K562 (cell line): Measurements from ENCODE around the gene TRMT112. TPM values are rescaled to one million over a fixed set of nuclear protein-coding genes. Genes with fewer than 3 reads are reported as not detected.

Source experiments
- BCOR ChIP-seq: fragments of 450-650 bp; IDR thresholded peaks from 2 replicates; pipeline ENCODE4 v1.6.1; 2016
- CHD4 ChIP-seq: fragments of 200-600 bp; sonication (generic); IDR thresholded peaks from 3 replicates; pipeline ENCODE4 v1.6.1; 2012; ENCODE audit warnings: low read depth, mild to moderate bottlenecking, mixed read lengths, low read length, inconsistent platforms; ENCODE audit not compliant: insufficient read depth, insufficient replicate concordance, poor library complexity, severe bottlenecking
- CREBBP ChIP-seq: IDR thresholded peaks from one replicate; pipeline ENCODE4 v1.6.1; 2012; ENCODE audit warnings: low read depth, mild to moderate bottlenecking, control low read depth, inconsistent platforms, low read length
- CREM ChIP-seq: IDR thresholded peaks from 2 replicates; pipeline ENCODE4 v1.6.1; 2014; ENCODE audit warnings: antibody characterized with exemption, low read depth
- DIDO1 ChIP-seq: fragments of 450-650 bp; IDR thresholded peaks from 2 replicates; pipeline ENCODE4 v1.6.1; 2016; ENCODE audit warnings: low read depth, missing biosample characterization, missing genetic modification characterization
- FIP1L1 ChIP-seq: fragments of 200-400 bp; formaldehyde crosslinking; IDR thresholded peaks from 2 replicates; pipeline ENCODE4 v1.6.1; 2018; ENCODE audit warnings: mild to moderate bottlenecking, low read depth, low read length; ENCODE audit not compliant: poor library complexity, severe bottlenecking
- GATAD2B ChIP-seq: fragments of 450-650 bp; IDR thresholded peaks from 2 replicates; pipeline ENCODE4 v1.6.1; 2017; ENCODE audit warnings: mild to moderate bottlenecking, borderline replicate concordance
- HDAC2 ChIP-seq: fragments of 450-650 bp; IDR thresholded peaks from 2 replicates; pipeline ENCODE4 v1.6.1; 2016; ENCODE audit warnings: mild to moderate bottlenecking
- LARP7 ChIP-seq: fragments of 450-650 bp; IDR thresholded peaks from 2 replicates; pipeline ENCODE4 v1.6.1; 2016
- NFYB ChIP-seq: IDR thresholded peaks from 2 replicates; pipeline ENCODE4 v1.6.1; 2011; ENCODE audit warnings: mild to moderate bottlenecking, moderate library complexity; ENCODE audit not compliant: insufficient read length; ENCODE audit errors: extremely low read depth
- POLR2H ChIP-seq: IDR thresholded peaks from 2 replicates; pipeline ENCODE4 v1.6.1; 2016; ENCODE audit warnings: missing genetic modification characterization, low read depth, mild to moderate bottlenecking, control low read depth, missing compliant biosample characterization, moderate library complexity
- PRMT5 ChIP-seq: sonication (generic); formaldehyde crosslinking; IDR thresholded peaks from 2 replicates; pipeline ENCODE4 v1.5.0; 2020; ENCODE audit warnings: missing genetic modification reagents
- RB1 ChIP-seq: fragments of 450-650 bp; IDR thresholded peaks from 2 replicates; pipeline ENCODE4 v1.6.1; 2017; ENCODE audit warnings: low read depth, mild to moderate bottlenecking
- RBM22 ChIP-seq: fragments of 200-400 bp; formaldehyde crosslinking; IDR thresholded peaks from 2 replicates; pipeline ENCODE4 v1.6.1; 2018; ENCODE audit warnings: low read length, low read depth; ENCODE audit not compliant: poor library complexity, severe bottlenecking
- RBM25 ChIP-seq: fragments of 200-400 bp; formaldehyde crosslinking; IDR thresholded peaks from 2 replicates; pipeline ENCODE4 v1.6.1; 2018; ENCODE audit warnings: low read length, low read depth, moderate library complexity; ENCODE audit not compliant: severe bottlenecking
- RNF2 ChIP-seq: sonication (generic); IDR thresholded peaks from 2 replicates; pipeline ENCODE4 v1.6.1; 2016
- ZNF699 ChIP-seq: fragments of 250-450 bp; sonication (Bioruptor Pico); IDR thresholded peaks from 2 replicates; pipeline ENCODE4 v1.8.0; 2021; ENCODE audit warnings: mild to moderate bottlenecking, moderate library complexity; ENCODE audit not compliant: insufficient replicate concordance
- polyA plus RNA-seq, 8 experiments: library from polyadenylated mRNA; depleted of rRNA in 4 of 8; stranded (reverse) in 5 of 8; unstranded in 3 of 8; fragments of >200 nt; fragmentation: Nextera tagmentation in 2 of 8; fragmentation: Illumina TruSeq in 1 of 8; extraction: Ambion mirVana in 2 of 8; extraction: Trizol in 1 of 8; gene quantifications; 2 replicates each; pipeline versions ENCODE4 v1.2.1 to v1.2.3, GENCODE V29; 2011 to 2014; ENCODE audit warnings: inconsistent platforms in 1 of 8, missing spikeins in 1 of 8
- total RNA-seq, 7 experiments: library from RNA; depleted of rRNA in 6 of 7; stranded (reverse); fragments of >200 nt in 6 of 7; fragmentation: Illumina TruSeq in 2 of 7; extraction: Trizol in 2 of 7; gene quantifications; 2 replicates each; pipeline versions ENCODE4 v1.2.1 to v1.2.3, GENCODE V29; 2011 to 2021; ENCODE audit warnings: low replicate concordance in 1 of 7
- TF ChIP-seq, protein P1 (sequence below): fragments of 450-650 bp; IDR thresholded peaks from 2 replicates; pipeline ENCODE4 v1.6.1; 2014; ENCODE audit warnings: low read depth, mild to moderate bottlenecking, moderate library complexity, borderline replicate concordance
- TF ChIP-seq, protein P2 (sequence below): fragments of 250-450 bp; sonication (Bioruptor Pico); IDR thresholded peaks from 2 replicates; pipeline ENCODE4 v1.8.0; 2022; ENCODE audit warnings: inconsistent platforms
- TF ChIP-seq, protein P3 (sequence below): fragments of 450-650 bp; IDR thresholded peaks from 2 replicates; pipeline ENCODE4 v1.6.1; 2016; ENCODE audit warnings: low read depth, mild to moderate bottlenecking, moderate library complexity
- TF ChIP-seq, protein P4 (sequence below): sonication (generic); formaldehyde crosslinking; IDR thresholded peaks from 2 replicates; pipeline ENCODE4 v1.8.0; 2023; ENCODE audit warnings: mild to moderate bottlenecking, missing genetic modification reagents
- TF ChIP-seq, protein P5 (sequence below): sonication (generic); formaldehyde crosslinking; IDR thresholded peaks from 2 replicates; pipeline ENCODE4 v1.8.1; 2023; ENCODE audit warnings: mild to moderate bottlenecking, missing genetic modification reagents

TRMT112 gene
- total and polyA plus RNA-seq, 9 of the 15 experiments (the other 6 are each of a cell fraction or from before 2014, with no cell fraction given): 162 to 444 (median 300) TPM

DNA sequence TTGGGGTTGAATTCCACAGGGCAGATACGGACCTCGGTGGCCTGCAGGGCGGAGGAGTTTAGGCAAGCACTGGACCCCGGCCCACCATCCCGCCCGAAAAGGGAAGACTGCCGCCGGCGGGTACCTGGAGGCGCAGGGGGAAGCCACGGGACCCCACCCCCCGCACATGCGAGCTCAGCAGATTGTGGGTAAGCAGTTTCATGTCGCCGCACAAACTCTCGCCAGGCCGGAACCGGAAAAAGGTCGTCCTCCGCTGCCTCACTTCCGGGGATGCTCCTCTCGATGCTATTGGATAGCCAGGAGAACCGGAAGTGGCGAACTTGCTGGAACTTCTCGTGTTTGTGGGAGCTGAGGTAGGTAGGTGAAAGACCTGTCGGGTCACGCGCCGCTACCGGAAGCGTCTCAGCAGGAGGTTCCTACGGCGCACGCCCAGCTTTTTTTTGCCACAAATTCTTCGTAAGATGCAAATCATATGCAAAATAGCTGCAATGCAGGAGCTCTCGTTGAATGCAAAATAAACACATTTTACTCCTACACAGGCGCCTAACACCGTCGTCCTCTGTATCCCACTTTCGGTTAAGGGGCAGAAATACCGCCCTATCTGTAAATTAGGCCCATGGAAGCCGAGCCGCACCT lies at the start of gene TRMT112 (continued):
- TF ChIP-seq, protein P1, sequence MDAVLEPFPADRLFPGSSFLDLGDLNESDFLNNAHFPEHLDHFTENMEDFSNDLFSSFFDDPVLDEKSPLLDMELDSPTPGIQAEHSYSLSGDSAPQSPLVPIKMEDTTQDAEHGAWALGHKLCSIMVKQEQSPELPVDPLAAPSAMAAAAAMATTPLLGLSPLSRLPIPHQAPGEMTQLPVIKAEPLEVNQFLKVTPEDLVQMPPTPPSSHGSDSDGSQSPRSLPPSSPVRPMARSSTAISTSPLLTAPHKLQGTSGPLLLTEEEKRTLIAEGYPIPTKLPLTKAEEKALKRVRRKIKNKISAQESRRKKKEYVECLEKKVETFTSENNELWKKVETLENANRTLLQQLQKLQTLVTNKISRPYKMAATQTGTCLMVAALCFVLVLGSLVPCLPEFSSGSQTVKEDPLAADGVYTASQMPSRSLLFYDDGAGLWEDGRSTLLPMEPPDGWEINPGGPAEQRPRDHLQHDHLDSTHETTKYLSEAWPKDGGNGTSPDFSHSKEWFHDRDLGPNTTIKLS: no peak
- TF ChIP-seq RNF2: 0 out of 2 replicates have a peak, but pooled peaks have one; percentile 7
- TF ChIP-seq POLR2H (tag): peak; percentile 78
- TF ChIP-seq FIP1L1: no peak
- peak; percentile 49; the same call in 1 of the 2 replicates for TF ChIP-seq HDAC2
- no peak for TF ChIP-seq ZNF699
- TF ChIP-seq, protein P2, sequence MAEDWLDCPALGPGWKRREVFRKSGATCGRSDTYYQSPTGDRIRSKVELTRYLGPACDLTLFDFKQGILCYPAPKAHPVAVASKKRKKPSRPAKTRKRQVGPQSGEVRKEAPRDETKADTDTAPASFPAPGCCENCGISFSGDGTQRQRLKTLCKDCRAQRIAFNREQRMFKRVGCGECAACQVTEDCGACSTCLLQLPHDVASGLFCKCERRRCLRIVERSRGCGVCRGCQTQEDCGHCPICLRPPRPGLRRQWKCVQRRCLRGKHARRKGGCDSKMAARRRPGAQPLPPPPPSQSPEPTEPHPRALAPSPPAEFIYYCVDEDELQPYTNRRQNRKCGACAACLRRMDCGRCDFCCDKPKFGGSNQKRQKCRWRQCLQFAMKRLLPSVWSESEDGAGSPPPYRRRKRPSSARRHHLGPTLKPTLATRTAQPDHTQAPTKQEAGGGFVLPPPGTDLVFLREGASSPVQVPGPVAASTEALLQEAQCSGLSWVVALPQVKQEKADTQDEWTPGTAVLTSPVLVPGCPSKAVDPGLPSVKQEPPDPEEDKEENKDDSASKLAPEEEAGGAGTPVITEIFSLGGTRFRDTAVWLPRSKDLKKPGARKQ: no peak
- TF ChIP-seq BCOR: peak; percentile 3; the same call in 1 of the 2 replicates
- 0 out of 2 replicates have a peak, but pooled peaks have one; percentile 40 for TF ChIP-seq DIDO1 (tag)
- TF ChIP-seq, protein P3, sequence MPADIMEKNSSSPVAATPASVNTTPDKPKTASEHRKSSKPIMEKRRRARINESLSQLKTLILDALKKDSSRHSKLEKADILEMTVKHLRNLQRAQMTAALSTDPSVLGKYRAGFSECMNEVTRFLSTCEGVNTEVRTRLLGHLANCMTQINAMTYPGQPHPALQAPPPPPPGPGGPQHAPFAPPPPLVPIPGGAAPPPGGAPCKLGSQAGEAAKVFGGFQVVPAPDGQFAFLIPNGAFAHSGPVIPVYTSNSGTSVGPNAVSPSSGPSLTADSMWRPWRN: peak; percentile 71
- no peak for TF ChIP-seq LARP7
- TF ChIP-seq RBM22: peak; percentile 47
- TF ChIP-seq CREM: peak; percentile 93
- TF ChIP-seq, protein P4, sequence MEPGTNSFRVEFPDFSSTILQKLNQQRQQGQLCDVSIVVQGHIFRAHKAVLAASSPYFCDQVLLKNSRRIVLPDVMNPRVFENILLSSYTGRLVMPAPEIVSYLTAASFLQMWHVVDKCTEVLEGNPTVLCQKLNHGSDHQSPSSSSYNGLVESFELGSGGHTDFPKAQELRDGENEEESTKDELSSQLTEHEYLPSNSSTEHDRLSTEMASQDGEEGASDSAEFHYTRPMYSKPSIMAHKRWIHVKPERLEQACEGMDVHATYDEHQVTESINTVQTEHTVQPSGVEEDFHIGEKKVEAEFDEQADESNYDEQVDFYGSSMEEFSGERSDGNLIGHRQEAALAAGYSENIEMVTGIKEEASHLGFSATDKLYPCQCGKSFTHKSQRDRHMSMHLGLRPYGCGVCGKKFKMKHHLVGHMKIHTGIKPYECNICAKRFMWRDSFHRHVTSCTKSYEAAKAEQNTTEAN (CRISPR knock-in tag): no peak
- TF ChIP-seq GATAD2B: 0 out of 2 replicates have a peak, but pooled peaks have one; percentile 21
- TF ChIP-seq NFYB: peak; percentile 80
- TF ChIP-seq, protein P5, sequence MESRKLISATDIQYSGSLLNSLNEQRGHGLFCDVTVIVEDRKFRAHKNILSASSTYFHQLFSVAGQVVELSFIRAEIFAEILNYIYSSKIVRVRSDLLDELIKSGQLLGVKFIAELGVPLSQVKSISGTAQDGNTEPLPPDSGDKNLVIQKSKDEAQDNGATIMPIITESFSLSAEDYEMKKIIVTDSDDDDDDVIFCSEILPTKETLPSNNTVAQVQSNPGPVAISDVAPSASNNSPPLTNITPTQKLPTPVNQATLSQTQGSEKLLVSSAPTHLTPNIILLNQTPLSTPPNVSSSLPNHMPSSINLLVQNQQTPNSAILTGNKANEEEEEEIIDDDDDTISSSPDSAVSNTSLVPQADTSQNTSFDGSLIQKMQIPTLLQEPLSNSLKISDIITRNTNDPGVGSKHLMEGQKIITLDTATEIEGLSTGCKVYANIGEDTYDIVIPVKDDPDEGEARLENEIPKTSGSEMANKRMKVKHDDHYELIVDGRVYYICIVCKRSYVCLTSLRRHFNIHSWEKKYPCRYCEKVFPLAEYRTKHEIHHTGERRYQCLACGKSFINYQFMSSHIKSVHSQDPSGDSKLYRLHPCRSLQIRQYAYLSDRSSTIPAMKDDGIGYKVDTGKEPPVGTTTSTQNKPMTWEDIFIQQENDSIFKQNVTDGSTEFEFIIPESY (CRISPR knock-in tag): peak; percentile 50; the same call in 1 of the 2 replicates
- TF ChIP-seq PRMT5: no peak
- TF ChIP-seq RB1: no peak
- no peak for TF ChIP-seq CHD4
- TF ChIP-seq RBM25: no peak
- no peak for TF ChIP-seq CREBBP
